GM12873 (cell line): ENCODE measurements around the gene ZNF428.

Experiments
- TF ChIP-seq, protein P1 (sequence below): IDR thresholded peaks from 2 replicates; pipeline ENCODE4 v1.5.1; 2012; ENCODE audit warnings: low read depth, mild to moderate bottlenecking, moderate library complexity, low read length, control low read depth; ENCODE audit not compliant: insufficient read depth; ENCODE audit errors: missing control alignments

The ZNF428 gene

DNA sequence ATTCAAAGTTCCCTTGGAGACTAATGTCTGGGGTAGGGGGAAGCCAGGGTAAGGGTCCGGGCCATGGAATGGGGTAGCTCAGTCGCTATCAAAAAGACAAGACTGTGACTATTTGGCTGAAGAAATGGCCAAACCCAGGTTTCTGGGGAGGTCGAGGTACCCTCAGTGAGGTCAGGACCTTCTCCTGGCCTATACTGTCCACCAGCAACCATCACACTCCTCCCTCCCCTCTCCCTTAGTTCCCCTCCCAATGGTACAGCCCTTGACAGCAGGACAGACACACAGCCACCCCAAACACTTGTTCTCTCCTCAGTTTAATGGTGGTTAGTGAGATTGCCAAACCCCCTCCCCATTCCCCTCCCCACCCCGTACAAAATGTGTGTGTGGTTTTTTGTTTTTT is 2.6 kb upstream of the ZNF428 start:
- TF ChIP-seq, protein P1, sequence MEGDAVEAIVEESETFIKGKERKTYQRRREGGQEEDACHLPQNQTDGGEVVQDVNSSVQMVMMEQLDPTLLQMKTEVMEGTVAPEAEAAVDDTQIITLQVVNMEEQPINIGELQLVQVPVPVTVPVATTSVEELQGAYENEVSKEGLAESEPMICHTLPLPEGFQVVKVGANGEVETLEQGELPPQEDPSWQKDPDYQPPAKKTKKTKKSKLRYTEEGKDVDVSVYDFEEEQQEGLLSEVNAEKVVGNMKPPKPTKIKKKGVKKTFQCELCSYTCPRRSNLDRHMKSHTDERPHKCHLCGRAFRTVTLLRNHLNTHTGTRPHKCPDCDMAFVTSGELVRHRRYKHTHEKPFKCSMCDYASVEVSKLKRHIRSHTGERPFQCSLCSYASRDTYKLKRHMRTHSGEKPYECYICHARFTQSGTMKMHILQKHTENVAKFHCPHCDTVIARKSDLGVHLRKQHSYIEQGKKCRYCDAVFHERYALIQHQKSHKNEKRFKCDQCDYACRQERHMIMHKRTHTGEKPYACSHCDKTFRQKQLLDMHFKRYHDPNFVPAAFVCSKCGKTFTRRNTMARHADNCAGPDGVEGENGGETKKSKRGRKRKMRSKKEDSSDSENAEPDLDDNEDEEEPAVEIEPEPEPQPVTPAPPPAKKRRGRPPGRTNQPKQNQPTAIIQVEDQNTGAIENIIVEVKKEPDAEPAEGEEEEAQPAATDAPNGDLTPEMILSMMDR = no peak

DNA sequence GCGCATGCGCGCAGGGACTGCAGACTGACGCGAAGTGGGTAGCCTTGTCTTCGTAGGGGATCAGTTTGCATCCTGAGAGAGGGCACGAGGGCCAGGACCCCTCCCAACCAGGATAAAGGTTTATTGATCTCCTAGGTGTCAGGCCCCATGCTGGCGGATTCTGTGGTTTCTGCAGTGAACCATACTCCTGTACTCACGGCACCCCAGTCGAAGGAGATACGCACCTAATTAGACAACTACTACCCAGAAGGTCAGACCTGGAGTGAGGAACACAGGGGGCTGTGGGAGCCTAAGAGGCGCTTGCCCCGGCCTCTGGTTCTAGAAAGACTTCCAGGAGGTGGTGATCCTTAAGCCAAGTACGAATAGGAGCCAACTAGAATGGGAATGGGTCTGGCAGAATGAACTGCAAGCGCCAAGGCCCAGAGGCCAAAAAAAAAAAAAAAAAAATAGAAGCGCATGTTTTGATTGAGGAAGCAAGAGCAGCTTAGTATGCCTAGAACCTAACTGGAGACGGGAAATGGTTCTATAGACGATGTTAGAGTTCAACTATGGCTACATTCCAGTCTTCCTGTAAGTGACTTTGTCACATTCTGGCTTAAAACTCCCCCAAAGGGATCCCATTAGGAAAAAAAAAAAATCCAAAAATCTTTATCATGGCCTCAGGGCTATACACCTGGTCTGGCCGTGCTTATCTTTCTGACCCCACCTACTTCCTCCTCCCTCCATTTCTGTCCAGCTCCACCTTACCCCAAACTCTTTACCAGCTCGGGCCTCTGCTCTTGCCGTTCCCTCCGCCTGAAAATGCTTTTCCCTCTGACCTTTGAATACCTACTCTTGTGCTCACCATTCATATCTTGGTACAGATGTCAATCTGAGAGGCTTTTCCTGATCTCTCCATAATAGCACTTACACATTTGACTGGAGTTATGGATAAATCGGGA is 902 bp upstream of the ZNF428 start:
- TF ChIP-seq, protein P1 = no peak

GRCh38 chr19:43618921-43619261 is 538 bp downstream of the ZNF428 start:
- TF ChIP-seq, protein P1 = no peak

DNA sequence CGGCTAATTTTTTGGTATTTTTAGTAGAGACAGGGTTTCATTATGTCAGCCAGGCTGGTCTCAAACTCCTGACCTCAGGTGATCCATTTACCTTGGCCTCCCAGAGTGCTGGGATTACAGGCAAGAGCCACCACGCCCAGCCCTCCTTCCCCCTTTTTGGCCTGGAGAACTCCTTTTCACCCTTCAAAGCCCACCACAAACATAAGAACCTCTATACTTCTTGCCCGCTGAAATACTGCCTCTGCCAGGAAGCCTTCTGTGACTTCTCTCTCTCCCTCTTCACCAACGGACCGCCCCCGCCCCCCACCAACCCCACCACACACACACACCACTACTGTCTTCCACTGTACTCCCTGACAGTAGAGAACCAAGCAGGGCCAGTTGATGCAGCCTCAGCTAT is 2.5 kb downstream of the ZNF428 start:
- TF ChIP-seq, protein P1 = no peak

DNA sequence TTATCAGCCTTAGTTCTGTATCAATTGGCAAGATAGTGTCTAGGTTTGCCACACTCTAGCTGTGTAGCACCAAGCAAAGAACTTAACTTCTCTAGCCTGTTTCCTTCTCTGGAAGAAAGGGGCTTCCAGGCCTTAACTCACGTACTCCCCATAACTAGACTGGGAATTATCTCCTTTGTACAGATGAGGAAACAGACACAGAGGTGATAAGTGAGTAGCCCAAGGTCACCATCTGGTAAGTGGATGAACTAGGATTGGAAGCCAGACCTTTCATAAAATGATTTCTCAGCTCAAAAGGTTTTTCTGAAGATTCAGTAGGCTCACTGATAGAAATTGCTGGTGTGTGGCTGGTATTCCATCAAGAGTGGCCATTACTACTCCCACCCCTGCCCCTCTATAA is 3.1 kb downstream of the ZNF428 start:
- TF ChIP-seq, protein P1 = no peak

DNA sequence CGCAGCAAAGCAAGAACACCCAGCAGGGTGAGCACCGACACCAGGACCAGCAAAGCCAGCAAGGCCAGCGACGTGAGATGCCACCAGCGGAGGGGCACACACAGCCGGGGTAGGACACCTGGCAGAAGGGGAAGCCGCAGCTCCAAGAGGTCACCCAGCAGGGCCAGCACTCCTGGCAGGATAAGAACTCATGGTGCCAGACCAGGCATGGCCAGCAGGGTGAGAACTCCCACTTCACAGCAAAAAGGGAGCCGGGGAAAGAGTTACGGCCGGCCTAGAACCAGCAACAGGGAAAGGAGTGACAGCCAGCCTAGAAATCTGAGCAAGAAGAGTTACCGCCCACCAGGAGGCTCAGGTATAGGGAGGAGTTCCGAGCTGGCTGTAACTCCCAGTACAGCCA is 7.1 kb downstream of the ZNF428 start:
- TF ChIP-seq, protein P1 = no peak

DNA sequence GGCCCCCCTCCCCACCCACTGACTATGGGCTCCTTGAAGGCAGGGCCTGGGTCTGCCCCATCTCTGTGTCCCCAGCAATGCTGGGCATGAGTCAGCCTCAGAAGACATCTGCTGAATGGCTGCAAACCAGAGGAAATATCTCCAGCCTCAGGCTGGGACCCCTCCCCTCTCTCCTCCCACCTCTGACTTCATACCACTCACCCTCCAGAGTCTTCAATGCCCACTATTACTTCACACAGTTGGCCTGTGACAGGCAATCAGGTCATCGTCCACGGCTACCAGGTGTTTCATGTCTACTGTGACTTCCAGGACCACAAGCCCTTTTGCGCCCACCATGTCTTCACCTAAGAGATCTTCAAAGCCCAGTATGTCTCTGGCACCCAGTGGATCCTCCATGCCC is 7.6 kb downstream of the ZNF428 start, which contains the start of gene SRRM5:
SRRM5 (plus strand) TSS at position 301 of the 400 bp plus-strand sequence; CDS start at position 335, 34 bp downstream.
- TF ChIP-seq, protein P1 = no peak
